Naive thymus-derived CD4-positive, alpha-beta T cell (primary cell): Measurements from ENCODE around the gene SUSD6. TPM values are rescaled to one million over a fixed set of nuclear protein-coding genes. Genes with fewer than 3 reads are reported as not detected.

Source experiments
- ATAC-seq: fragments of 150-1000 bp; cut with Tn5 transposase; 2 replicates; pipeline ENCODE4 v1.10.0; 2021; ENCODE audit warnings: mild to moderate bottlenecking, moderate library complexity
- CTCF ChIA-PET: fragments of 350-600 bp; sonication (Branson Sonifier 250); formaldehyde crosslinking; loops from one replicate; lab custom pipeline; 2021; ENCODE audit warnings: antibody characterized with exemption; lab: Charles Lee
- POLR2A ChIA-PET: fragments of 350-600 bp; sonication (Branson Sonifier 250); formaldehyde crosslinking; loops from one replicate; lab custom pipeline; 2021; ENCODE audit warnings: antibody characterized with exemption, inconsistent platforms; lab: Charles Lee
- DNase-seq, 9 donors: peaks; one replicate each; pipeline versions ENCODE4 v3.0.0 to v3.0.0-alpha.2; 2020 to 2022; ENCODE audit warnings: mixed read lengths in 1 of 9
- H3K27ac ChIP-seq: one replicate; pipeline ENCODE4 v1.7.0; 2013; ENCODE audit warnings: mild to moderate bottlenecking, low read depth, low read length, moderate library complexity
- H3K27me3 ChIP-seq, 2 donors: one replicate each; pipeline ENCODE4 v1.7.0; 2013; ENCODE audit warnings: low read length in 2 of 2, mild to moderate bottlenecking in 2 of 2, moderate library complexity in 2 of 2; ENCODE audit not compliant: control insufficient read depth in 2 of 2, insufficient read depth in 2 of 2
- H3K36me3 ChIP-seq, 3 experiments: 1 replicate in 2 of 3; 2 replicates in 1 of 3; pipeline ENCODE4 v1.7.0; 2013; ENCODE audit warnings: low read length in 3 of 3, mild to moderate bottlenecking in 3 of 3, moderate library complexity in 1 of 3; ENCODE audit not compliant: insufficient read depth in 3 of 3, control insufficient read depth in 2 of 3
- H3K4me1 ChIP-seq, 2 donors: one replicate each; pipeline ENCODE4 v1.7.0; 2013; ENCODE audit warnings: low read length in 2 of 2, mild to moderate bottlenecking in 2 of 2, moderate library complexity in 1 of 2; ENCODE audit not compliant: control insufficient read depth in 2 of 2, insufficient read depth in 2 of 2
- H3K4me3 ChIP-seq: 2 replicates; pipeline ENCODE4 v1.7.0; 2013; ENCODE audit warnings: mild to moderate bottlenecking, low read length
- H3K9me3 ChIP-seq, 3 experiments: 1 replicate in 2 of 3; 2 replicates in 1 of 3; pipeline ENCODE4 v1.7.0; 2013; ENCODE audit warnings: low read length in 3 of 3; ENCODE audit not compliant: control insufficient read depth in 2 of 3
- H3K27ac Mint-ChIP-seq, 9 donors: one replicate each; pipeline ENCODE4 v1.8.0; 2020 to 2022; ENCODE audit warnings: mixed read lengths in 9 of 9, mild to moderate bottlenecking in 8 of 9, moderate library complexity in 5 of 9, inconsistent platforms in 2 of 9
- H3K27me3 Mint-ChIP-seq, 5 donors: one replicate each; pipeline ENCODE4 v1.8.0; 2021 to 2022; ENCODE audit warnings: mixed read lengths in 5 of 5, mild to moderate bottlenecking in 1 of 5
- H3K36me3 Mint-ChIP-seq, 5 donors: one replicate each; pipeline ENCODE4 v1.8.0; 2020 to 2022; ENCODE audit warnings: mixed read lengths in 5 of 5, mild to moderate bottlenecking in 3 of 5, inconsistent platforms in 1 of 5
- H3K4me1 Mint-ChIP-seq, 7 donors: one replicate each; pipeline ENCODE4 v1.8.0; 2020 to 2022; ENCODE audit warnings: mixed read lengths in 7 of 7, mild to moderate bottlenecking in 3 of 7, inconsistent platforms in 1 of 7
- H3K4me3 Mint-ChIP-seq, 10 donors: one replicate each; pipeline ENCODE4 v1.8.0; 2020 to 2022; ENCODE audit warnings: mild to moderate bottlenecking in 10 of 10, mixed read lengths in 10 of 10, moderate library complexity in 6 of 10, inconsistent platforms in 2 of 10
- H3K9me3 Mint-ChIP-seq, 11 donors: one replicate each; pipeline ENCODE4 v1.8.0; 2020 to 2022; ENCODE audit warnings: mixed read lengths in 11 of 11, mild to moderate bottlenecking in 4 of 11, inconsistent platforms in 1 of 11, moderate library complexity in 1 of 11
- intact Hi-C, 2 donors: fragments of 100-400 bp; cut with micrococcal nuclease; formaldehyde crosslinking; loops; one replicate each; pipeline ENCODE4 v1.15.1; 2023
- polyA plus RNA-seq, 2 donors: library from polyadenylated mRNA; unstranded; fragments of 300-500 nt; fragmentation: Illumina TruSeq; gene quantifications; one replicate each; pipeline ENCODE4 v1.2.3, GENCODE V29; 2021
- total RNA-seq, 6 experiments: library from RNA in 5 of 6; stranded (reverse) in 5 of 6; gene quantifications; 1 replicate in 5 of 6; 2 replicates in 1 of 6; pipeline ENCODE4 v1.2.3 and lab custom pipeline; 2021 to 2026

Gene SUSD6
- total and polyA plus RNA-seq, 7 experiments from 2014 or later = 4.3 to 90.8 (median 44.6) TPM

DNA sequence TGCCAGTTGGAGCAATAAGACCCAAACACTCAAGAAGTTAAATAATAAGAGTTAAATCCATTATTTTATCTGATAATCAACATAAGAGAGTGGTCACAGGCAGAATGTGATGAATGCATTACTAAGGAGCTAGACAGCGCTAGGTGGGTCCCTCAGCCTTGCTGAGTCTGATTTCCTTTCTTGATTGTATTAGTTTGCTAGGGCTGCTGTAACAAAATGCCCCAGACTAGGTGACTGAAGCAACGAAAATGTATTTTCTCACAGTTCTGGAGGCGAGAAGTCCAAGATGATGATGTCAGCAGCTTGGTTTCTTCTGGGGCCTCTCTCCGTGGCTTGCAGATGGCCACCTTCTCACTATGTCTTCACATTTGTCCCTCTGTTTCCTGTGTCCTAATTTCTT, 28.6 kb upstream of the SUSD6 start:
- Mint-ChIP-seq H3K9me3 (no peaks in the 10 kb centered on the region), H3K27me3 (peaks cover 0 to 27% (median 0%) of the 10 kb centered on the region in 5 donors), H3K4me1 (peaks cover 0 to 7% (median 0%) of the 10 kb centered on the region in 7 donors), H3K27ac (no peak overlapping the region), H3K4me3 (no peak overlapping the region), H3K36me3 (no peaks in the 10 kb centered on the region)
- intact Hi-C loops = no loop called here
- Histone ChIP-seq H3K9me3 (no peaks in the 10 kb centered on the region), H3K4me3 (no peak overlapping the region), H3K27ac (no peak overlapping the region), H3K27me3 (no peaks in the 10 kb centered on the region), H3K36me3 (no peaks in the 10 kb centered on the region), H3K4me1 (no peaks in the 10 kb centered on the region)
- POLR2A ChIA-PET = no interaction called here
- CTCF ChIA-PET = interaction anchor here (1.6 kb wide), 1 partner anchor 145 kb away, joined by 5 read pairs; no protein-coding TSS in a partner anchor
- DNase-seq (no peak), ATAC-seq (no peak)

DNA sequence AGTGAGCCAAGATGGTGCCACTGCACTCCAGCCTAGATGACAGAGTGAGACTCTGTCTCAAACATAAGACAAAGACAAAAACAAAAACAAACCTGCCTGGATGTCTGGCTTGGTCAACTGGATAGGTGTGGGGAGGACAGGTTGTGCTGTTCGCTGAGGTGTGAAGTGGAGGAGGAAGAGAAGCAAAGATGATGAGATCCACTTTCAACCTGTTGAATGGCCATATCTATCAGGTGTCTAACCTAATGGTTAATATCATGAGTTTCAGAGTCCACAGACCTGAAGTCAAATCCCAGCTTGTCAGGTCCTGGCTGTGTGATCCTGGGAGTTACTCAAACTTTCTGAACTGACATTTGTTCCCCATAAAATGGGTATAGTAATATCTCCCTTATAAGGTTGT, 27.0 kb upstream of the SUSD6 start:
- DNase-seq (no peak), ATAC-seq (no peak)
- intact Hi-C loops = no loop called here
- ChIA-PET CTCF (interaction anchor here (0.6 to 3.0 kb wide), 14 partner anchors 9 to 1174 kb away, joined by 3 to 12 read pairs (median 4); partner anchors contain the start of gene CCDC177), POLR2A (interaction anchor here (0.6 to 0.7 kb wide), 2 partner anchors 183 to 652 kb away, joined by 3 read pairs; partner anchors contain the start of gene SRSF5)
- no peaks in the 10 kb centered on the region for H3K36me3 ChIP-seq
- no peak overlapping the region for H3K4me3 ChIP-seq
- no peaks in the 10 kb centered on the region for H3K27me3 ChIP-seq
- peaks cover 0 to 16% (median 0%) of the 10 kb centered on the region in 5 donors for H3K27me3 Mint-ChIP-seq
- H3K36me3 Mint-ChIP-seq = no peaks in the 10 kb centered on the region
- H3K27ac ChIP-seq = no peak overlapping the region
- H3K4me3 Mint-ChIP-seq = no peak overlapping the region
- H3K4me1 ChIP-seq = no peaks in the 10 kb centered on the region
- H3K27ac Mint-ChIP-seq = no peak overlapping the region
- H3K9me3 ChIP-seq = no peaks in the 10 kb centered on the region
- no peaks in the 10 kb centered on the region for H3K9me3 Mint-ChIP-seq
- H3K4me1 Mint-ChIP-seq = peaks cover 0 to 7% (median 0%) of the 10 kb centered on the region in 7 donors

DNA sequence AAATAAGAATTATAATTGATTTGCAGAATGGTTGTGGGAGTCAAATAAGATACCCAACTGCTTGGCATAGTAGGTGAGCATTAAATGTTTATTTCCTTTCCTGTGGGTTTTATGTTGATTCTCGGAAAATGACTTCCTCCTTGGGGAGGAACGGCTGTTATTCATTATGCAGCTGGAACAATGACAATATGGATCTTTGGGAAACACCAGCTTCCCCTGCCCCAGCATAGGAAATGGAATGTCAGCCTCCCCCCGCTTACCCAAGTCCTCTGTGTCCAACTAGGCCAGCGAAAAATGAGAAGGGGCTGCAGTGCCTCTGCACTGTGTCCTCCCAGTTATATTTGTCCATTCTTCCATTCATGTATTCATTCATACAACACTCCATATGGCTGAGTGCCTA, 25.0 kb upstream of the SUSD6 start:
- ChIA-PET POLR2A (interaction anchor here (0.5 to 1.2 kb wide), 2 partner anchors 141 to 196 kb away, joined by 3 read pairs; no protein-coding TSS in a partner anchor), CTCF (interaction anchor here (0.7 to 3.0 kb wide), 3 partner anchors 140 to 180 kb away, joined by 3 to 12 read pairs (median 3); no protein-coding TSS in a partner anchor)
- Mint-ChIP-seq H3K4me1 (peaks cover 0 to 7% (median 0%) of the 10 kb centered on the region in 7 donors), H3K4me3 (no peak overlapping the region), H3K9me3 (no peaks in the 10 kb centered on the region), H3K27me3 (peaks cover 0 to 9% (median 0%) of the 10 kb centered on the region in 5 donors), H3K36me3 (no peaks in the 10 kb centered on the region), H3K27ac (no peak overlapping the region)
- Histone ChIP-seq H3K27me3 (no peaks in the 10 kb centered on the region), H3K27ac (no peak overlapping the region), H3K4me1 (no peaks in the 10 kb centered on the region), H3K4me3 (no peak overlapping the region), H3K9me3 (no peaks in the 10 kb centered on the region), H3K36me3 (no peaks in the 10 kb centered on the region)
- no peak for ATAC-seq
- DNase-seq = no peak
- intact Hi-C loops = loop anchor here (5.0 kb wide), 1 partner anchor 441 kb away; no protein-coding TSS in a partner anchor

DNA sequence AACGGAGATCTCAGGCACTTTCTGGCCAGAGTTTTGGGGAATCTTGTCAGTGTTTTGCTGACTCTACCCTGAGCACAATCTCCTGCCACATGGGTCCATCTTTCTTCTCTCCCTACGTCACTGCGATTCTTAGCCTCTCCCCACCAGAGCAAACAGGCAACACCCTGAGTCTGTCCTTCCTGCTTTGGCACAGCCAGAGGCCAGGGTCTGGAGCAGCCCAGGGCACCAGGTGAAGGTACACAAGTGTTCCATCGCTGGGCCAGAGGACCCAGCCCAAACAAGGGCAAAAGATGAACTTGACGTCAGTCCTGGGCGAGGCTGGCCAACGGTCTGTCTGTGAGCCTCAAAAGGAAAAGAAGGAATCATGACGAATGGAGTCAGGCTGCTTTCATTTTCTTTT, 24.0 kb upstream of the SUSD6 start:
- no peaks in the 10 kb centered on the region for H3K4me1 ChIP-seq
- H3K36me3 Mint-ChIP-seq = no peaks in the 10 kb centered on the region
- ChIA-PET CTCF (interaction anchor here (3.0 kb wide), 1 partner anchor 140 kb away, joined by 12 read pairs; no protein-coding TSS in a partner anchor), POLR2A (no interaction called here)
- no peaks in the 10 kb centered on the region for H3K9me3 Mint-ChIP-seq
- H3K36me3 ChIP-seq = no peaks in the 10 kb centered on the region
- peaks cover 0 to 14% (median 0%) of the 10 kb centered on the region in 5 donors for H3K27me3 Mint-ChIP-seq
- no peak overlapping the region for H3K27ac ChIP-seq
- peak overlapping the region in 1 of 9 donors; percentile 10 for H3K27ac Mint-ChIP-seq
- no peak overlapping the region for H3K4me3 Mint-ChIP-seq
- DNase-seq = no peak
- no peaks in the 10 kb centered on the region for H3K9me3 ChIP-seq
- H3K4me1 Mint-ChIP-seq = peaks cover 0 to 7% (median 0%) of the 10 kb centered on the region in 7 donors
- H3K4me3 ChIP-seq = no peak overlapping the region
- intact Hi-C loops = loop anchor here (5.0 kb wide), 1 partner anchor 440 kb away; no protein-coding TSS in a partner anchor
- no peaks in the 10 kb centered on the region for H3K27me3 ChIP-seq
- ATAC-seq = no peak

DNA sequence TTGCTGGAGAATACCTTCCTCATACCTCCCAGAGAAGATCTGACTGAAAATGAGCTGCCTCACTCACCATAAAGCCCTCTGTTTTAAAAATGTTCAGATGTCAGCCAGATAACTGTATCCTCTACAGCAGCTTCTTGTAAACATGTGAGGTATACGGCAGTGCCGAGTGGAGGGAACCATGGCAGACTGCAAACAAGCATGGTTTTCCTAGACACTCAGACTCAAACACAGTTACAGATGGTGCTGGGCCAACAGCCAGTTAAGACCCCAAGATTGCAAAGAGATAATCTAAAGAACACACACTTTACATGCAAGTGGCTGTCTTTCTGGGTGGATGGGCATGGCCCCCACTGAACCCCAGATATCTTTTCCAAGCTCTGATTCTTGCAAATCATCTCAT, 20.1 kb upstream of the SUSD6 start:
- ChIA-PET CTCF (no interaction called here), POLR2A (no interaction called here)
- Histone ChIP-seq H3K27me3 (no peaks in the 10 kb centered on the region), H3K4me3 (no peak overlapping the region), H3K27ac (no peak overlapping the region), H3K9me3 (no peaks in the 10 kb centered on the region), H3K36me3 (no peaks in the 10 kb centered on the region), H3K4me1 (no peaks in the 10 kb centered on the region)
- Mint-ChIP-seq H3K4me1 (peaks cover 0 to 7% (median 0%) of the 10 kb centered on the region in 7 donors), H3K4me3 (no peak overlapping the region), H3K27me3 (peaks cover 0 to 17% (median 0%) of the 10 kb centered on the region in 5 donors), H3K27ac (no peak overlapping the region), H3K9me3 (no peaks in the 10 kb centered on the region), H3K36me3 (no peaks in the 10 kb centered on the region)
- intact Hi-C loops = no loop called here
- ATAC-seq = no peak
- DNase-seq = no peak

DNA sequence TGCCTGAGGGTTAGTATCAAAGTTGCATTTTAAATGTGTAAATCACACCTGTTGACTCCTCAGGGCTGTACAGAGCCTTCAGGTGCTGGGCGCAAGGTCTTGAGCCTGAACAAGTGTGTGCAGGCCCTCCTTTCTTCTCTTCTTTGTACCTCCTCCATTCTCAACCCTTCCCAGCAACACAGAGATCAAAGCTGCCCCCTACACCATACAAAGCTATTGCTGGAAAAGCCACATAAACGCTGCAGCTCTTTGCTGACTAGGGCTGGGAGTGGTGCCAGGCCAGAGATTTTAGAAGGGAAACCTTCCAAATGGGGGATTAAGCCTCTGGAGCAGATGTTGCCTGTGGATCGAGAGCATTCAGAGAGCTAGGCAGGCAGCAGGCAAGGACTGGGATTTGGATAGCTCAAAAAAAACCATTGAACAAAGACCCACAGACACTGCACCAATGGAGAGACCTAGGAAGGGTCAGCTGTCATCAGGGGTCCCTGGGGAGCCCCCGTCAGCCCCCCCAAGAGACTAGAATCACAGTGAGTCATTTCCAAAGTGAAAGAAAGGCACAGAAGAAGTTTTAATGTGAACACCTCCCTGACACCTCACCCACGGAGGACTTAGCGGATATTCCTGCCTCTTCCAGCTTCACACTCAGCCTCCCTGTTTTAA, 18.2 kb upstream of the SUSD6 start:
- Mint-ChIP-seq H3K4me1 (no peaks in the 10 kb centered on the region), H3K36me3 (no peaks in the 10 kb centered on the region), H3K27me3 (peaks cover 0 to 20% (median 0%) of the 10 kb centered on the region in 5 donors), H3K27ac (no peak overlapping the region), H3K4me3 (no peak overlapping the region), H3K9me3 (no peaks in the 10 kb centered on the region)
- no peaks in the 10 kb centered on the region for H3K36me3 ChIP-seq
- CTCF ChIA-PET = no interaction called here
- intact Hi-C loops = no loop called here
- no peaks in the 10 kb centered on the region for H3K27me3 ChIP-seq
- ATAC-seq = no peak
- DNase-seq = no peak
- H3K9me3 ChIP-seq = no peaks in the 10 kb centered on the region
- H3K4me3 ChIP-seq = no peak overlapping the region
- POLR2A ChIA-PET = no interaction called here
- no peaks in the 10 kb centered on the region for H3K4me1 ChIP-seq
- H3K27ac ChIP-seq = no peak overlapping the region
